ENCODE data around the gene CEP112.

GRCh38 chr17:66240013-66240412 lies 48.1 kb upstream of the CEP112 start:
- TF ChIP-seq POLR2AphosphoS5 (IDR thresholded peaks at IDR 0.05; ENCODE audit: low read depth, low read length), result no peak
- no peak for TF ChIP-seq POLR2A (IDR thresholded peaks at IDR 0.05; ENCODE audit: low read depth, low read length)
- no peak for TF ChIP-seq SPI1 (IDR thresholded peaks at IDR 0.05; ENCODE audit: low read depth, low read length)

All from GM12891 (cell line).